Spleen (tissue), 7 donors: Measurements from ENCODE around the gene DACT3.

ENCODE experiments used
- POLR2A ChIP-seq, 3 donors: fragments of 450-650 bp; IDR thresholded peaks; one replicate each; pipeline ENCODE4 v1.5.1; 2017; ENCODE audit warnings: antibody characterized with exemption in 3 of 3, mild to moderate bottlenecking in 1 of 3
- POLR2AphosphoS5 ChIP-seq, 3 donors: sonication (generic); formaldehyde crosslinking; IDR thresholded peaks; one replicate each; pipeline ENCODE4 v1.5.1; 2017; ENCODE audit warnings: antibody characterized with exemption in 3 of 3
- TF ChIP-seq, protein P1 (sequence below), 11 experiments: fragments of 200-600 bp in 7 of 11; fragments of 450-650 bp in 4 of 11; sonication (generic) in 4 of 11; IDR thresholded peaks in 8 of 11; conservative IDR thresholded peaks in 3 of 11; 1 replicate in 7 of 11; 2 replicates in 4 of 11; pipeline versions ENCODE4 v1.4.0 to v1.8.0; 2016 to 2021; ENCODE audit warnings: antibody characterized with exemption in 11 of 11, inconsistent platforms in 4 of 11, mild to moderate bottlenecking in 1 of 11
- donor health status: DM: no; HTN: no; CAD: no; lungs with moderate emphysema.
- donor health status: DM: no; HTN: no; CAD: no.
- donor health status: DM: no; HTN: no; CAD: no.

DNA sequence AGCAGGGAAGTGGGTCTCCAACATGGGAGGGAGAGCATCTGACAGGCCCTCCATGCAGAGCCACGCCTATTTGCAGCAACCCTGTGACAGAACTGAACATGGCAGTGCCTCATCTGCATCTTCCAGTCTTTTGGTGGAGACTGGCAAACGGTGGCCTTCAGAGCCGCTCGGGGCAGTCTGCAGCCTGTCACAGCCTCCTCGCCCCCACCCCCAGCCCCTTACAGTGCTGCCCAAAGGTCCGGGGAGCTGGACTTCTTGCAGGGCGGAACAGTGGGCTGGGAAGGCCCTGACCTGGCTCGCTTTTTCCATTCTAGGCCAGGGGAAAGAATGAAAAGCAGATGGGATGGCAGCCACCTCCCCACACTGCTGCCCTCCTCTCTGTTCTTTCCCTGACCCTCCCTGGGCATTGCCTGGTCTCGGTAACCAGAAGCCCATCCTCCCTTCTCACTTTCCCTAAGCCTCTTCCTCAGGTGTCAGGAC lies 57.2 kb downstream of the DACT3 start:
- TF ChIP-seq, protein P1, sequence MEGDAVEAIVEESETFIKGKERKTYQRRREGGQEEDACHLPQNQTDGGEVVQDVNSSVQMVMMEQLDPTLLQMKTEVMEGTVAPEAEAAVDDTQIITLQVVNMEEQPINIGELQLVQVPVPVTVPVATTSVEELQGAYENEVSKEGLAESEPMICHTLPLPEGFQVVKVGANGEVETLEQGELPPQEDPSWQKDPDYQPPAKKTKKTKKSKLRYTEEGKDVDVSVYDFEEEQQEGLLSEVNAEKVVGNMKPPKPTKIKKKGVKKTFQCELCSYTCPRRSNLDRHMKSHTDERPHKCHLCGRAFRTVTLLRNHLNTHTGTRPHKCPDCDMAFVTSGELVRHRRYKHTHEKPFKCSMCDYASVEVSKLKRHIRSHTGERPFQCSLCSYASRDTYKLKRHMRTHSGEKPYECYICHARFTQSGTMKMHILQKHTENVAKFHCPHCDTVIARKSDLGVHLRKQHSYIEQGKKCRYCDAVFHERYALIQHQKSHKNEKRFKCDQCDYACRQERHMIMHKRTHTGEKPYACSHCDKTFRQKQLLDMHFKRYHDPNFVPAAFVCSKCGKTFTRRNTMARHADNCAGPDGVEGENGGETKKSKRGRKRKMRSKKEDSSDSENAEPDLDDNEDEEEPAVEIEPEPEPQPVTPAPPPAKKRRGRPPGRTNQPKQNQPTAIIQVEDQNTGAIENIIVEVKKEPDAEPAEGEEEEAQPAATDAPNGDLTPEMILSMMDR (IDR thresholded peaks at IDR 0.05 in 8 of 11, conservative IDR thresholded peaks at IDR 0.05 in 3 of 11), result no peak
- TF ChIP-seq POLR2A (IDR thresholded peaks at IDR 0.05) (no peak), POLR2AphosphoS5 (IDR thresholded peaks at IDR 0.05) (no peak)
